ENCODE results near the gene ATP9B.

GRCh38 chr18:79251021-79251420 lies 181.8 kb downstream of the ATP9B start:
- TF ChIP-seq CTCF (IDR thresholded peaks at IDR 0.05) (no peak), POLR2A (IDR thresholded peaks at IDR 0.05; ENCODE audit: low read depth) (no peak), EP300 (IDR thresholded peaks at IDR 0.05) (no peak), POLR2AphosphoS5 (IDR thresholded peaks at IDR 0.05) (no peak)
